ENCODE data around the gene SORBS1. TPM values are rescaled to one million over a fixed set of nuclear protein-coding genes. Genes with fewer than 3 reads are reported as not detected.
A peak's percentile ranks its signal among the peaks of the same experiment; 100 is the strongest.

SORBS1 gene
- total and polyA plus RNA-seq, 2 donors (not counting 3 experiments of a cell fraction or from before 2014, with no cell fraction given): 2.0 to 7.9 TPM

DNA sequence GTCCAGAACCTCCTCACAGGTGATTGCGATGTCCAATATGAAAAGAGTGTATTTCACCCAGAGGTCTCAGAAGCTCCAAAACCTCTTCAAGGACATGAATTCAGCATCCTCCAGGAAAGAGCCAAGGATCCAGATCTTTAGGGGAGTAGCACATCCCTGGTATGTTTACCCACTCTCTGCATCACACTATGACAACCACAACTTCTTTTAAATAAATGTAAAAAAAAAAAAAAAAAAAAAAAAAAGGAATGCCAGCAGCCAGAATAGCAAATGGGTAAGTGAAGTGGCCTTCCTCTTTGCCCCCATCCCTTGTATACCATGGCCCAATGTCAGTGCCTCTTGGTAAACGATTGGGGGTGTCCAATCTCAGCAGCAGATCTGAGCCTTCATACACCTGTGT, 67.3 kb downstream of the SORBS1 start:
- Histone ChIP-seq H3K4me2 (ENCODE audit: insufficient read depth, low read length) (peak overlapping the region; percentile 5), H3K79me2 (ENCODE audit: control insufficient read depth, insufficient read depth, low read length) (no peaks in the 10 kb centered on the region), H3K27ac (ENCODE audit: insufficient read depth, low read depth, low read length) (no peak overlapping the region), H3K4me1 (ENCODE audit: control insufficient read depth, extremely low read depth, insufficient read depth, low read length) (peaks cover 10% of the 10 kb centered on the region), H3K27me3 (ENCODE audit: control insufficient read depth in 2 of 2, insufficient read depth in 2 of 2, low read length in 2 of 2) (no peaks in the 10 kb centered on the region), H3K9me3 (replicated peaks; ENCODE audit: control insufficient read depth, insufficient read depth, low read length) (no peaks in the 10 kb centered on the region), H3K9ac (replicated peaks; ENCODE audit: extremely low read depth, insufficient read depth, low read length) (no peak overlapping the region), H2AFZ (ENCODE audit: low read depth, low read length) (no peak overlapping the region), H3K9me1 (replicated peaks; ENCODE audit: control insufficient read depth, extremely low read depth, insufficient read depth, low read length) (no peaks in the 10 kb centered on the region), H3K4me3 (replicated peaks in 1 of 3; ENCODE audit: insufficient read depth in 1 of 3, low read depth in 1 of 3, low read length in 3 of 3) (no peak overlapping the region), H4K20me1 (replicated peaks; ENCODE audit: control insufficient read depth, extremely low read depth, insufficient read depth, low read length) (no peaks in the 10 kb centered on the region), H3K36me3 (ENCODE audit: control insufficient read depth in 2 of 2, extremely low read depth in 1 of 2, insufficient read depth in 2 of 2, low read length in 2 of 2) (no peaks in the 10 kb centered on the region)
- CTCF ChIA-PET: interaction anchor here (0.6 to 1.8 kb wide), 6 partner anchors 12 to 49 kb away, joined by 3 to 5 read pairs (median 3); no protein-coding TSS in a partner anchor
- POLR2A ChIA-PET: interaction anchor here (0.7 kb wide), 1 partner anchor 25 kb away, joined by 3 read pairs; no protein-coding TSS in a partner anchor
- intact Hi-C loops (cut with micrococcal nuclease): no loop called here
- no peak for DNase-seq (ENCODE audit: low read depth, low spot score)
- FAIRE-seq: no peak
- BruUV-seq (replicated peaks): no TSS peak
- no peak for TF ChIP-seq GATA2 (IDR thresholded peaks at IDR 0.05; ENCODE audit: insufficient read depth, insufficient read length, low read depth, low read length)
- TF ChIP-seq POLR2A (IDR thresholded peaks at IDR 0.05; ENCODE audit: low read depth, low read length): no peak
- TF ChIP-seq FOS (IDR thresholded peaks at IDR 0.05; ENCODE audit: borderline replicate concordance, insufficient read depth, low read length): no peak
- no peak for TF ChIP-seq MYC (IDR thresholded peaks at IDR 0.05; ENCODE audit: low read depth, low read length)
- TF ChIP-seq, protein P1, sequence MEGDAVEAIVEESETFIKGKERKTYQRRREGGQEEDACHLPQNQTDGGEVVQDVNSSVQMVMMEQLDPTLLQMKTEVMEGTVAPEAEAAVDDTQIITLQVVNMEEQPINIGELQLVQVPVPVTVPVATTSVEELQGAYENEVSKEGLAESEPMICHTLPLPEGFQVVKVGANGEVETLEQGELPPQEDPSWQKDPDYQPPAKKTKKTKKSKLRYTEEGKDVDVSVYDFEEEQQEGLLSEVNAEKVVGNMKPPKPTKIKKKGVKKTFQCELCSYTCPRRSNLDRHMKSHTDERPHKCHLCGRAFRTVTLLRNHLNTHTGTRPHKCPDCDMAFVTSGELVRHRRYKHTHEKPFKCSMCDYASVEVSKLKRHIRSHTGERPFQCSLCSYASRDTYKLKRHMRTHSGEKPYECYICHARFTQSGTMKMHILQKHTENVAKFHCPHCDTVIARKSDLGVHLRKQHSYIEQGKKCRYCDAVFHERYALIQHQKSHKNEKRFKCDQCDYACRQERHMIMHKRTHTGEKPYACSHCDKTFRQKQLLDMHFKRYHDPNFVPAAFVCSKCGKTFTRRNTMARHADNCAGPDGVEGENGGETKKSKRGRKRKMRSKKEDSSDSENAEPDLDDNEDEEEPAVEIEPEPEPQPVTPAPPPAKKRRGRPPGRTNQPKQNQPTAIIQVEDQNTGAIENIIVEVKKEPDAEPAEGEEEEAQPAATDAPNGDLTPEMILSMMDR (IDR thresholded peaks at IDR 0.05; ENCODE audit: extremely low read depth in 1 of 2, insufficient read depth in 1 of 2, low read depth in 1 of 2, low read length in 2 of 2): no peak
- no peak for TF ChIP-seq EZH2 (IDR thresholded peaks at IDR 0.05; ENCODE audit: borderline replicate concordance, low read depth, low read length, severe bottlenecking)
- no peak for TF ChIP-seq JUN (IDR thresholded peaks at IDR 0.05; ENCODE audit: borderline replicate concordance, insufficient read depth, insufficient read length, low read depth)
- no peak for TF ChIP-seq POLR2AphosphoS5 (IDR thresholded peaks at IDR 0.05; ENCODE audit: insufficient read depth, low read depth, low read length)
- TF ChIP-seq, protein P2, sequence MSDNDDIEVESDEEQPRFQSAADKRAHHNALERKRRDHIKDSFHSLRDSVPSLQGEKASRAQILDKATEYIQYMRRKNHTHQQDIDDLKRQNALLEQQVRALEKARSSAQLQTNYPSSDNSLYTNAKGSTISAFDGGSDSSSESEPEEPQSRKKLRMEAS (IDR thresholded peaks at IDR 0.05; ENCODE audit: insufficient read depth, insufficient read length): no peak
- dilution Hi-C loops (cut with MboI; ENCODE audit: extremely low pct_ligation_motif_present, low sequenced_read_pairs): no loop called here

All from endothelial cell of umbilical vein (primary cell).